ENCODE data around the gene PGM3. TPM values are rescaled to one million over a fixed set of nuclear protein-coding genes. Genes with fewer than 3 reads are reported as not detected.

The PGM3 gene
- polyA plus RNA-seq, 2 of the 4 experiments (the other 2 are of a cell fraction) = 37.3 to 51.7 TPM

DNA sequence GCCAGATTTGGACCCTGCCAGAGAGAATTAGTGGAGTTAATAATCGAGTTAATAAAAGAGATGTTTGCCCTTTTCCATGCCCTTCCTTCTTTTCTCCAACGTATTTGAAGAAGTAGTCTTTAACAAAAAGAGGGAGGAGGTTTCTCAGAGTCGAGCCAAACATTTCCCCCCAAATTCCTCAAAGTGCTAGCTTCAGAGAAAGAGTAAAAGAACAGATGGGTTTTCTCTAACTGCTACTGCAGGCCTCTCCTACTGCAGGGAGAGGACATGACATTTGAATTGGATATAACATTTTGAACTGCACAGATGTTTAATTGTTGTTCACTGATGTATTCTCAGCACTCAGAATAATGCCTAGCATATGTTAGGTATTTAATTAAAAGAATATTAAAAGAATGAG, 25.6 kb upstream of the PGM3 start:
- WGBS (ENCODE audit: missing lambda C conversion rate) = 85% methylated on average over 3 of the region's 3 CpGs
- Histone ChIP-seq H3K4me2 (no peak overlapping the region), H3K4me3 (no peak overlapping the region), H3K27ac (no peak overlapping the region), H3K9me3 (no peaks in the 10 kb centered on the region), H3K4me1 (no peaks in the 10 kb centered on the region)
- TF ChIP-seq ATOH8 (CRISPR knock-in tag; IDR thresholded peaks at IDR 0.05; ENCODE audit: low read depth) (no peak), CBX8 (IDR thresholded peaks at IDR 0.05) (no peak), RNF2 (IDR thresholded peaks at IDR 0.05; ENCODE audit: borderline replicate concordance, low read depth) (no peak), ZSCAN20 (CRISPR knock-in tag; IDR thresholded peaks at IDR 0.05) (no peak), HMGXB4 (CRISPR knock-in tag; IDR thresholded peaks at IDR 0.05; ENCODE audit: borderline replicate concordance) (no peak), HOXA7 (CRISPR knock-in tag; IDR thresholded peaks at IDR 0.05) (no peak), BCL3 (IDR thresholded peaks at IDR 0.05) (no peak), HOXB13 (CRISPR knock-in tag; IDR thresholded peaks at IDR 0.05; ENCODE audit: low read depth) (no peak), EP300 (IDR thresholded peaks at IDR 0.05) (no peak), KDM1A (IDR thresholded peaks at IDR 0.05; ENCODE audit: low read depth) (no peak), TP53 (CRISPR knock-in tag; IDR thresholded peaks at IDR 0.05) (no peak)
- CTCF ChIA-PET = interaction anchor here (1.4 to 6.1 kb wide), 3 partner anchors 152 to 294 kb away, joined by 3 to 92 read pairs (median 16); partner anchors contain the start of genes DOP1A, PRSS35 and UBE3D
- no peak for ATAC-seq
- DNase-seq (ENCODE audit: low read depth in 1 of 2, low spot score in 1 of 2) = no peak
- POLR2A ChIA-PET = no interaction called here
- no peak for FAIRE-seq

- H3K4me1 ChIP-seq = no peaks in the 10 kb centered on the region
- no peak overlapping the region for H3K4me2 ChIP-seq
- H3K9me3 ChIP-seq = no peaks in the 10 kb centered on the region
- H3K4me3 ChIP-seq = no peak overlapping the region
- DNase-seq (ENCODE audit: low read depth in 1 of 2, low spot score in 1 of 2) = no peak
- ChIA-PET POLR2A (no interaction called here), CTCF (interaction anchor here (1.0 to 4.0 kb wide), 4 partner anchors 150 to 297 kb away, joined by 3 to 38 read pairs (median 22); partner anchors contain the start of genes DOP1A, PRSS35 and UBE3D)
- no peak overlapping the region for H3K27ac ChIP-seq
- no peak for ATAC-seq
- TF ChIP-seq EP300 (IDR thresholded peaks at IDR 0.05) (no peak), CBX2 (IDR thresholded peaks at IDR 0.05; ENCODE audit: borderline replicate concordance, low read depth) (no peak), CBX8 (IDR thresholded peaks at IDR 0.05) (no peak), GATA3 (IDR thresholded peaks at IDR 0.05; ENCODE audit: borderline replicate concordance) (no peak), NFE2L2 (conservative IDR thresholded peaks at IDR 0.05; ENCODE audit: low read length) (no peak), MYC (IDR thresholded peaks at IDR 0.05; ENCODE audit: borderline replicate concordance, low read length) (no peak), E2F6 (IDR thresholded peaks at IDR 0.05; ENCODE audit: borderline replicate concordance, low read depth) (no peak), POLR2AphosphoS2 (conservative IDR thresholded peaks at IDR 0.05; ENCODE audit: low read length) (no peak), PHF8 (IDR thresholded peaks at IDR 0.05; ENCODE audit: borderline replicate concordance, low read depth) (no peak), HOXB13 (CRISPR knock-in tag; IDR thresholded peaks at IDR 0.05; ENCODE audit: low read depth) (no peak), HOXB5 (CRISPR knock-in tag; IDR thresholded peaks at IDR 0.05) (no peak), SMC3 (IDR thresholded peaks at IDR 0.05) (no peak), CHD4 (IDR thresholded peaks at IDR 0.05; ENCODE audit: borderline replicate concordance) (no peak), HOXA7 (CRISPR knock-in tag; IDR thresholded peaks at IDR 0.05) (no peak)
- no peak for FAIRE-seq
These were observed 23.7 kb upstream of the PGM3 start for GRCh38 chr6:83216806-83217205.
